HL-60 (cell line): Measurements from ENCODE around the gene ITGA5.

ENCODE experiments used
- DNase-seq, 2 experiments: peaks; one replicate each; pipeline ENCODE4 v3.0.0-alpha.2; 2010 to 2020; ENCODE audit warnings: low read depth in 1 of 2, low spot score in 1 of 2
- H3K27ac ChIP-seq: fragments of 250-450 bp; sonication (Bioruptor Pico); replicated peaks from 2 replicates; pipeline ENCODE4 v1.5.1; 2020; ENCODE audit warnings: mild to moderate bottlenecking, moderate library complexity
- H3K27me3 ChIP-seq: fragments of 250-450 bp; sonication (Bioruptor Pico); 2 replicates; pipeline ENCODE4 v1.5.1; 2021; ENCODE audit warnings: mild to moderate bottlenecking, moderate library complexity; ENCODE audit not compliant: insufficient read depth, poor library complexity, severe bottlenecking
- H3K4me3 ChIP-seq: replicated peaks from 2 replicates; pipeline ENCODE4 v1.5.1; 2011; ENCODE audit warnings: mild to moderate bottlenecking, control low read depth, low read length; ENCODE audit not compliant: insufficient read depth
- GABPA ChIP-seq: IDR thresholded peaks from 2 replicates; pipeline ENCODE4 v1.6.1; 2012; ENCODE audit warnings: low read depth
- POLR2AphosphoS5 ChIP-seq: IDR thresholded peaks from 2 replicates; pipeline ENCODE4 v1.6.1; 2012; ENCODE audit warnings: low read depth
- REST ChIP-seq: IDR thresholded peaks from 2 replicates; pipeline ENCODE4 v1.6.1; 2012; ENCODE audit warnings: low read depth; ENCODE audit not compliant: insufficient replicate concordance
- SPI1 ChIP-seq: IDR thresholded peaks from 2 replicates; pipeline ENCODE4 v1.6.1; 2012; ENCODE audit warnings: low read depth, mild to moderate bottlenecking, borderline replicate concordance
- TF ChIP-seq, protein P1 (sequence below): IDR thresholded peaks from one replicate; pipeline ENCODE4 v1.5.1; 2011; ENCODE audit warnings: low read length, control low read depth, inconsistent platforms; ENCODE audit not compliant: insufficient read depth

The ITGA5 gene

DNA sequence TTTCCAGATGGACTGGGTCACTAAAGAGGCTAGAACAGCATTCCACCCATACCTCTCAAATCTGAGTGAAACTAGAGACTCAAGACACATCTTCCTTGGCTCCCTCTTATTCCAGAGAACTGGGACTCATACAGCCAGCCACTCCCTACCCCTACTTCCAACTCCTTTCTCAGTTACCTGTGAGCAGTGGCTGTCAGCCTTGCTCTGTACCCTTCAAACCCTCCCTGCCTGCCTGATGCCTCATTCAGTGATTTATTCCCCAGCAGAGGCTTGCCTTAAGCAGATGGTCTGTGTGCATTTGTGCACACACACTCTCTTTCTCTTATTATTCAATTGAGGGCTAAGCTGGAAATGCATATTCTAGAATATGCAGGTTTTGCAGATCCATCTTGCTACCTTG, 69.4 kb downstream of the ITGA5 start:
- Histone ChIP-seq H3K4me3 (no peak overlapping the region), H3K27me3 (no peaks in the 10 kb centered on the region), H3K27ac (no peak overlapping the region)
- no peak for DNase-seq
- TF ChIP-seq SPI1, result no peak

DNA sequence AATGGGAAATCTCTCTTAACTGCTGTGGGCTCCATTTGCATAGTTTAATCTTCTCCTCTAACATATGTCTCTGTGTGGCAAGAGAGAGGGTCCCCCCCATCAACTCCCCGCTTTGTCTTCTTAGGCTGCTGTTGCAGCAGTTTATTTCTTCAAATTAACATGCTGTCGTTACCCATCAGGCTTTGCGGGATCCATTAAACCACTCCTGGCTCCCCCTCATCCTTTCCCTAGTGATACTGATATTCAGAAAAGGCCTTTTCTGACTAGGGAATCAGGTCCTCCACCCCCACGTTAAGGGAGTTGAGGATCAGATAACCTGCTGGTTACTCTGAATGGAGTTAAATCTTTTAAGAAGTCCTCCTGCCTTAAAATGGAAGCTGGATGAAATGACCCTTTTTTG, 70.0 kb downstream of the ITGA5 start:
- DNase-seq, result no peak
- TF ChIP-seq GABPA, result no peak
- TF ChIP-seq REST, result no peak
- no peak for TF ChIP-seq POLR2AphosphoS5
- TF ChIP-seq, protein P1, sequence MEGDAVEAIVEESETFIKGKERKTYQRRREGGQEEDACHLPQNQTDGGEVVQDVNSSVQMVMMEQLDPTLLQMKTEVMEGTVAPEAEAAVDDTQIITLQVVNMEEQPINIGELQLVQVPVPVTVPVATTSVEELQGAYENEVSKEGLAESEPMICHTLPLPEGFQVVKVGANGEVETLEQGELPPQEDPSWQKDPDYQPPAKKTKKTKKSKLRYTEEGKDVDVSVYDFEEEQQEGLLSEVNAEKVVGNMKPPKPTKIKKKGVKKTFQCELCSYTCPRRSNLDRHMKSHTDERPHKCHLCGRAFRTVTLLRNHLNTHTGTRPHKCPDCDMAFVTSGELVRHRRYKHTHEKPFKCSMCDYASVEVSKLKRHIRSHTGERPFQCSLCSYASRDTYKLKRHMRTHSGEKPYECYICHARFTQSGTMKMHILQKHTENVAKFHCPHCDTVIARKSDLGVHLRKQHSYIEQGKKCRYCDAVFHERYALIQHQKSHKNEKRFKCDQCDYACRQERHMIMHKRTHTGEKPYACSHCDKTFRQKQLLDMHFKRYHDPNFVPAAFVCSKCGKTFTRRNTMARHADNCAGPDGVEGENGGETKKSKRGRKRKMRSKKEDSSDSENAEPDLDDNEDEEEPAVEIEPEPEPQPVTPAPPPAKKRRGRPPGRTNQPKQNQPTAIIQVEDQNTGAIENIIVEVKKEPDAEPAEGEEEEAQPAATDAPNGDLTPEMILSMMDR, result no peak
- no peak for TF ChIP-seq SPI1

More for the DNA sequence above, 70.0 kb downstream of the ITGA5 start:
- no peak overlapping the region for H3K27ac ChIP-seq
- H3K27me3 ChIP-seq, result no peaks in the 10 kb centered on the region
- no peak overlapping the region for H3K4me3 ChIP-seq
